Measurements from ENCODE around the gene SART3.
"Not testable (repeated sequence)": the region's sequence is repeated elsewhere in the genome, so short reads cannot be mapped to it uniquely, and the experiment has no call there.

Gene SART3

DNA sequence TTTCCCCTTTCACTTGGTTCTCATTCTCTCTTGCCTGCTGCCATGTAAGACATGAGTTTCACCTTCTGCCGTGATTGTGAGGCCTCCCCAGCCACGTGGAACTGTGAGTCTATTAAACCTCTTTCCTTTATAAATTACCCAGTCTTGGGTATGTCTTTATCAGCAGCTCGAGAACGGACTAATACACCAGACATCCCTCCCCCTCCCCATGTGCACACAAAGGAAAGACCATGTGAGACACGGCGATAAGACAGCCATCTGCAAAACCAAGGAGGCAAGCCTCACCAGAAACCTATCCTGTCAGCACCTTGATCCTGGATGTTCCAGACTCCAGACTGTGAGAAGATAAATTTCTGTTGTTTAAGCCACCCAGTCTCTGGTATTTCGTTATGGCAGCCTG is 75.6 kb downstream of the SART3 start:
- DNase-seq (ENCODE audit: low read depth in 2 of 2): not testable (repeated sequence)

DNA sequence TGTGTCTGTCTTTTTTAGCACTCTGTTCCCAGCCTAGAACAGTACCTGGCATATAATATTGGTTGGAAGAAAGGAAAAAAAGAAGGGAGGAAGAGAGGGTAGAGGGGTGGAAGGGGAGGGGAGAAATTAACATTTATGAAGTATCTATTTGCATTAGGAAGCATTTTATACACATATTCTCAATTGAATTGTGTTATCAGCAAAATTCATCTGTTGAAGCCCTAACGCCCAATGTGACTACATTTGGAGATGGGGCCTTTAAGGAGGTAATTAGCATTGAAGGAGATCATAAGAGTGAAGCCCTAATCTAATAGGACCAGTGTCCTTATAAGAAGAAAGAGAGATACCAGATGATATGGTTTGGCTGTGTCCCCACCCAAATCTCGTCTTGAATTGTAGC is 76.1 kb downstream of the SART3 start:
- no peak for DNase-seq (ENCODE audit: low read depth in 2 of 2)

DNA sequence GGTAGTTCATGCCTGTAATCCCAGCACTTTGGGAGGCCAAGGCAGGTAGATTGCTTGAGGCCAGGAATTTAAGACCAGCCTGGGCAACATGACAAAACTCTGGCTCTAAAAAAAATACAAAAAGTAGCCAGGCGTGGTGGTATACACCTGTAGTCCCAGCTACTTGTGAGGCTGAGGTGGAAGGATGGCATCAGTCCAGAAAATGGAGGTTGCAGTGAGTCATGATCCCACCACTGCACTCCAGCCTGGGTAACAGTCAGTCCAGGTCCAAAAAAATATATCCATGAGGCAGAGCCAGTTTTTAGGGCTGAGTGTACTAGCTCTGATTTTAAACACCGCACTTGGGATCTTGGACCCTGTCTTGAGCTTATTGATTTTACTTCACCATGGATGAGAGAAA is 76.5 kb downstream of the SART3 start:
- no peak for DNase-seq (ENCODE audit: low read depth in 2 of 2)

DNA sequence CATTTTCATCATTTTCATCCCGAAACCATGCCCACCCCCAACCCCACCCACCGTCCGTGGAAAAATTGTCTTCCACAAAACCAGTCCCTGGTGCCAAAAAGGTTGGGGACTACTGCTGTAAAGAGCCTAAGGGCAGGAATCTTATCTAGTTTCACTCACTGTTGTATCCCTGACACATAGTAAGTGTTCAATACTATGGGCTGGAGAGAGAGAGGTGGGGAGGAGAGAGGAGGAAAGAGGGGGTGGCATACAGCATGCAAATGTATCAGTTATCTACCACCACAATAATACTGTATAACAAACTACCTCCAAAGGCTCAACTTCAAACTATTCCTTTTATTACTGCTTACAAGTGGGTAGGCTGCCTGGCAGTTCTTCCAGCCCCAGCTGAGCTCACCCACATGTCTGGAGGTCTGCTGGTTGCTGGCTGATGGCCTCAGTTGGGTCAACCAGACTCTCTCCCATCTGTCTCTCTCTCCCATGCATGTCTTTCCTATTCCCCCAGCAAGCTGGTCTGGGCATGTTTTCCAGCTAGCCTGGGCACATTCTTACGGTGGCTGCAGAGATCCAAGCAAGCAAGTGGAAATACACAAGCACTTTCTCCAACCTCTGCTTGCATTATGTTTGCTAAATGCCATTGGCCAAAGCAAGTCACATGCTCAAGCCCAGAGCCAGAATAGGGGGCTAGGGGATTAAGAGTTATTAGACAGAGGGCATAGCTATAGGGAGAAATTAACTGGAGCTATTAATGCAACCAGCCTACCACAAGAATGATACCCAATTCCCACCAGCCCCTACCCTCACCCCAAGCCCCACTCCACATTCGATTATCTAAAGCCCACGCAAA is 77.5 kb downstream of the SART3 start:
- no peak for DNase-seq (ENCODE audit: low read depth in 2 of 2)

DNA sequence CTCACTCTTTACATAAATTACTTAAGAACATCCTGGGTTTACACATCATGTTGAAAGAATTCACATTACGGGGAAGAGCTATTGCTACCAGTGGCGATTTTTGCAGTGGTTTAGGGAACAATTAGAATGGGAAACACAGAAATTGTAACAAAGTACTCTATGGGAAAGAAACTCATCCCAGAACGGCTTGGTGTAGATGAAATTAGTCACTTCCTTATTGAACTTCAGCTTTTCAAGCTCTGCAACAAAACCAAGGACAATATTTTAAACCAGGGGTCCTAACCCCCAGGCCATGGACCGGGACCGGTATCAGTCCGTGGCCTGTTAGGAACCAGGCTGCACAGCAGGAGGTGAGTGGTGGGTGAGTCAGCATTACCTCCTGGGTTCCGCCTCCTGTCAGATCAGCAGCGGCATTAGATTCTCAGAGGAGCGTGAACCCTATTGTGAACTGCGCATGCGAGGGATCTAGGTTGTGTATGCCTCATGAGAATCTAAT is 78.2 kb downstream of the SART3 start:
- DNase-seq (ENCODE audit: low read depth in 2 of 2): peak in 1 of 2 experiments; percentile 1

DNA sequence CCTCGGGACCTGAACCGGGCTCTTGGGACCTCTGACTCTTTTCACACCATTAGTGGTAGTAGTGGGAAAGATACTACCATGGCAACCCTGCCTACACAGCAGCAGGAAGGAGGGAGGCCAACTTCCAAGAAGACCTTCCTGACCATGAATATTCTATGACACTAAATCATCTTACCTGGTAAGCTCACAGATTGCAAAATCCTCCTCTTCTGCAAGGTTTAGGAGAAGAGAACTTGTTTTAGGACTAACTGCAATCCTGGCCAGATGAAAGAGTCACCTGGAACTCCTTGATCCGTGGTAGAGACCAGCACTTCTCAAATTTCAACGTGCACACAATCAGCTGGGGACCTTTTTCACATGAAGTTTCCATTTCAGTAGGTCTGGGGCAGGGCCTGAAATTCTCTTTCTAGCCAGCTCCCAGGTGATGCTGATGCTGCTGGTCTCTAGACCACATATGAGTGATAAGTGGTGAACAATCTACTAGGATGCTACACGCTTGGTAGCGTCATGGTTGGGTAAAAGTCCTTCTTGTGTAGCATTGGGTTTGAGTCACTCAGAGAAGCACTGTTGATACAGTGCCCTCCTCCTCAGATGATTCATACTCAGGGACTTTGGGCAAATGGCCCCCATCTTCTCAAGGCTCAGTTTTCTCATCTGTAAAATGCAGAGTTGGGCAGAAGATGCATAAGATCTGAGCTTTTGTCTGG is 81.5 kb downstream of the SART3 start:
- DNase-seq (ENCODE audit: low read depth in 2 of 2): no peak

DNA sequence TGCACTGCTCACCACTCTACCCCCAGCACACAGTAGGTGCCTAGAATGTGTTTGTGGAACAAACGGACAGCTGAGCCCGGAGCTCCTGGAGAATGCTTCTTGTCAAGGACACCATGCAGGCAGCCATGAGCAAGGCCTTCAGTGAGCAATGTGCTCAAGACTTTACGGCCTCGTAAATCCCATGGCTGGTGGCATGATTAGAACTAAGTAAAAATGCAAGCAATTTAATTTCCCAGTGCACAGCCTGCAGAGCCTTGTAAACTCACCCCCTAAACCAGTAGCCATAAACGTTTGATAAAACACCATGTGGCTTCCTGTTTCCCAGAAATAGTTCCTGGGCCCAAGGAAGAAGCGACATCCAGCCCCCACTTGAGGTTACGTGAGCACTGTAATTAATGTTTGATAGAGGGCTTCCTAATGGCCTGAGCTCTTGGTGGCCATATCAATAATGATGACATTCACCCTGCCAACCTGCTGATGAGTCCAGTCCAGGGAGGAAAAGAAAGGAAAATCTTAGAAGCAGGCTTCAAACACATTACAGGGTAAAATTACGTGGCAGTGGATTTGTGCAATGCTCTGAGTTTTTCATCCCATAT is 82.3 kb downstream of the SART3 start:
- DNase-seq (ENCODE audit: low read depth in 2 of 2): no peak

DNA sequence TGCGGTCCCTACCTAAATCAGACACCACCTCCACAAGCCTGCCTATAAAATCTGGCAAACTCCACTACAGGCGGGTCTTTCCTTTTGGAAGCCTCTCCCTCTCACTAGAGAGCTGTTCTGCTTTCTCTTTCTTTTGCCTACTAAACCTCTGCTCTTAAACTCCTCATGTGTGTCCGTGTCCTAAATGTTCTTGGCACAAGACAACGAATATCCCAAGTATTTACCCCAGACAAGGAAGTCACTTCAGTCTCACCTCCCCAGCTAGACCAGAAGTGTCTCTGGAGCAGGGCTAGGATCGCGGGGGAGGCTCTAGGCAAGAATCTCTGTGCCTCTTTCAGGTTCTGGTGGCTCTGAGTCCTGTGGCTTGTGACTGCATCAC is 83.1 kb downstream of the SART3 start:
- DNase-seq (ENCODE audit: low read depth in 2 of 2): no peak

DNA sequence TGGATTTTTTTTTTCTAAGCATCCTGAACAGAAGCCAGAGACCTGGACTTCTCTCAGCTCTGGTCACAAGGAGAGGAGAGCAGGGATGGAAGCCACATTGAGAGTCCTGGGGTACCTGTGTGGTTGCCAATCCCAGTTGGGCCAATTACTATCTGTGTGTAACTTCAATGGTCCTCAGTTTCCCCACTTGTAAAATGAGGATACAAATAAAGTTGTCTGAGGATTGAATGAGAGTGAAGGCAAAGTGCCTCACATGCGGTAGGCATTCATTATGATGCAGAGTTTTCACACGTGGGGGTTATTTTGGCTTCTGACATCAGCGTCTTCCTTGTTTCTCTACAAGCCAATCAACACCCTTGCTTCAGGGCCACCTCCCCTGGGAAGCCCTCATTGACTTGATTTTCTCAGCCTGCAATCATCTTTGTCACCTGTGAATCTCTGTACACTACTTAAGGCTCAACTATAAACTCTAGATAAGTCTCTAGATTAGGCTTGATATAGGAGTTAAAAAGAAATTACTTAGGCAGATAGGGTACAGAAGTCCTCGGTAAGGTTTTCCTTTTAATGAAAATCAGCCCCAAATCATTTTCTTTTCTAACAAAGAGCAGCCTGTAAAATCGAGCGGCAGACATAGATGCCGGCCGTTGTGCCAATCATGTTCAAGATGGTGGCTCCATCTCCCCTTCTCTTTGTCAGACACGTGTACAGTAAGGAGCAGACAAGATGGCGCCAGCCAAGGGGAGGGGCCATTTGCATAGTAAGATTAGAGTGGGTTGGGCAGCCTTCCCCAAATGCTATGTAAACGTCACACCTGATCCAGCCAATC is 83.7 kb downstream of the SART3 start:
- DNase-seq (ENCODE audit: low read depth in 2 of 2): no peak

DNA sequence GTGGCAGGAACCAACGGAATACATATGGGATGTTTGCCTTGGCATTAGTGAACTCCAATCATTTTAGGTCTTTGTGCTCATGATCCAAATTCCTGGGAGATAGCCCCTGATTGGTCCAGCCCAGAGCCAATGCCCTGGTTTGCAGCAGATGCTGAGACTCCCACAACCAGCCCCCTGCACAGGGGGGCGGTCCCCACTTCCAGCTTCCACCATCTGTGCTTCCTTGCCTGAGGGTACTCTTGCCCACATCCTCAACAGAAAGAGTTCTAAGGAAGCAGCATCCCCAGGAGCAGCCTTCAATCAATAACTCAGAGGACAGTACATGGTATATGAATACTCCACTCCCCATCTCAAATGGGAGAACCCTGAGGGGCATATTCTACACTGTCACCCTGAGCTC is 85.6 kb downstream of the SART3 start:
- no peak for DNase-seq (ENCODE audit: low read depth in 2 of 2)

DNA sequence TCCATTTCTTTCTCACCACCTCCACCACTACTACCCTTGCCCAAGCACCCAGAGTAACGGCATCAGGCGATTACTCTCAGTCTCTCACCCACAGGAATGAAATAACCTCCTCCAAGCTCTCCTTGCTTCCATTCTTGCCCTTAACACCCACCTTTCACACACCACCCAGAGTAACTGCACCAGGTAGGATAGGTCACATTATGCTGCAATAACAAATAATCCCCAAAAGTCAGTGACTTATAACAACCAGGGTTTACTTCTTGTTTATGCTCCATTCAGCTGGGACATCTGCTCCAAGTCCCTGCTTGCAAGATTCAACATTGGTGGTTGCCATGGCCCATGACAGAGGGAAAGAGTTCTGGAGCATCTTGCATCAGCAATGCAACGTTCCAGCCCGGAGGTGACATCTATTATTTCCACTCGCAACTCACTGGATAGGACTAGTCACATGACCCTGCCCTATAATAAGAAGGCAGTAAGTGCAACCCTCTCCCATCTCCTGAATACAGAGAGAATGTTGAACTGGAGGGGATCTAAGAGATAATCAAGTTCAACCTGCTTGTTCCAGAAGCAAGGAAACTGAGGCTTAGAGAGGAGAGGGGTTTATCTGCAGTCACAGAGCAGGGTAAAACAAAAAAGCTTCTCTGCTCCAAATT is 87.4 kb downstream of the SART3 start:
- DNase-seq (ENCODE audit: low read depth in 2 of 2): no peak
